Measurements from ENCODE around the gene ZNF821.

DNA sequence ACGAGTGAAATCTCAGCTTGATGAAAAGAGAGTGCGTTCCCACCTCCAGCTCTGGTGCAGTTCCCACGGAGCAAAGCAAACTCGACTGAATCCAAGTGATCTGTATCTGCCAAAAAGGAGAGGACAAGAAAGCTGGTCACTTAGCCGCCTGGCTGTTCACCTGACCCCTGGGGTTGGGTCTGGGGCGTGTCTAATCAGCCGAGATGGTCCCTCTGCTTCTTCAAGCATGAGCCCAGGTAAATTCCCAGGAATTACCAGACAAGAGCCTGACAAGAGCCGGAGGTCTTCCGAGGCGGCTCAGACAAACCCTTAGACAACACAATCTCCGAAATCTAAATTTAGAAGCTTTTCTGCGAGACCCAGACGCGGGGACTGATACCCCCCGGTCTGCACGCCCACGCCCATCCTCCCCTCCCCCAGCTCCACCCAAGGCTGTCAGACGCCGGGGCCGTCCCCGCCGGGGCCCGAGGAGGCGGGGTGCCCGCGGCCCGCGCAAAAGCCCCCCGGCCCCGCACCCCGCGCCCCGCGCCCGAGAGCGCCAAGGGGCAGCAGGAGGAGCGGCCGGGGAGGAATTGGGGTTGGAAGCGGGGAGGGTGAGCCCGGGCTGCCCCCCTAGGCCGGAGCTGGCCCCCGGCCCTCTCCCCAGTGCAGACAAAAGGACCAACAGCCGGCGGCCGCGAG lies 674 bp downstream of the ZNF821 start:
- TF ChIP-seq POLR2AphosphoS5 (IDR thresholded peaks at IDR 0.05; ENCODE audit: insufficient read depth in 1 of 2, low read depth in 1 of 2), result no peak
- TF ChIP-seq CTCF (IDR thresholded peaks at IDR 0.05), result no peak
- no peak for TF ChIP-seq POLR2A (IDR thresholded peaks at IDR 0.05)

All from vagina (tissue), 2 donors.